ENCODE data around the gene DZIP1L.
"Not testable (repeated sequence)": the region's sequence is repeated elsewhere in the genome, so short reads cannot be mapped to it uniquely, and the experiment has no call there.

Gene DZIP1L

DNA sequence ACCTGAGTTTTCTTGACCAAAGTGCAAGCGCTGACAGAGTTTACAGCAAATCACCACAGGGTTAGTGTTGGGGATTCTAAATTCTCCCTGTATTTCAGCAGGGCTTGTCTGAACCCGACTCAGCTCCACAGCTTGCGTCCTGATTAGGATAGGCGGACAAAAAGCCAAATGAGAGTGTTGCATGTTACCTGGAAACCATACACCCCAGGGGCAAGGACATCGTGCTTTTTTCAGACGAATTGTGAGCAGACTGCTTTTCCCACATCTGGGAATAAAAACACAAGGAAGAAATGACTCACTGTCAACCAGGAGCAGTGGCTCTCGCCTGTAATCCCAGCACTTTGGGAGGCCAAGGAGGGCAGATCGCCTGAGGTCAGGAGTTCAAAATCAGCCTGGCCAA lies 3.0 kb downstream of the DZIP1L start:
- peak; percentile 63 for DNase-seq

DNA sequence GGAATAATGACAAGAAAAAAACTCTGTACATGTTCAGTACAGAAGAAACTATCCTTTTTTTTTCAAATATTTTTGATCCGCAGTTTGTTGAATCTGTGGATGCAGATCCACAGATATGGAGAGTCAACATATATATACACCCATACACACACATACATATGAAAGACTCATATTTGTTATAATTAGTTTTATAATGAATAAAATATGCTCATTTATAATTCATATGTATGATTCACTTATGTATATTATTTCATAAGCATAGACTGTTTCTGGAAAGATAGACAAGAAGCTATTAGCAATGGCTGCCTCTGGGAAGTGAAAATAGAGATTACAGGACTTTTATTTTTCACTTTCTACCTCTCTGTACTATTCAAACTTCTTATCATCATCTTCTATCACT lies 9.8 kb downstream of the DZIP1L start:
- no peak for DNase-seq

DNA sequence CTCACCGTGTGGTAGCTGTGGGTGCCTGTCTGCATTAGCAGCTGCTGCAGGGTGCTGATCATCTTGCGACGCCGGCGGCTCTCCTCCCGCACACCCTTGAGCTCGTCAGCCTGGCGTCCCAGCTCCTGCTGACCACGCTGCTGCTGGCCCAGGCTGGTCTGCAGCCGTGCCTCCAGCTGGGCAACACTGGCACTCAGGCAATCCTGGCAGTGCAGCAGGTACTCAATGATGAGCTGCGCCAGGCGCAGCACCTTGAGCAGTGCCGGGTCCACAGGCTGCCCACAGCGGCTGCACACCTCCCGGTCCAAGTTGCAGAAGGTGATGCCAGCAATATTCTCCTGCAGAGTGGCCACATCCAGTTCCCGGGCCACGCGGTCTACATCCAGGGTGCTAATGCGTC lies 11.9 kb downstream of the DZIP1L start:
- DNase-seq = no peak

DNA sequence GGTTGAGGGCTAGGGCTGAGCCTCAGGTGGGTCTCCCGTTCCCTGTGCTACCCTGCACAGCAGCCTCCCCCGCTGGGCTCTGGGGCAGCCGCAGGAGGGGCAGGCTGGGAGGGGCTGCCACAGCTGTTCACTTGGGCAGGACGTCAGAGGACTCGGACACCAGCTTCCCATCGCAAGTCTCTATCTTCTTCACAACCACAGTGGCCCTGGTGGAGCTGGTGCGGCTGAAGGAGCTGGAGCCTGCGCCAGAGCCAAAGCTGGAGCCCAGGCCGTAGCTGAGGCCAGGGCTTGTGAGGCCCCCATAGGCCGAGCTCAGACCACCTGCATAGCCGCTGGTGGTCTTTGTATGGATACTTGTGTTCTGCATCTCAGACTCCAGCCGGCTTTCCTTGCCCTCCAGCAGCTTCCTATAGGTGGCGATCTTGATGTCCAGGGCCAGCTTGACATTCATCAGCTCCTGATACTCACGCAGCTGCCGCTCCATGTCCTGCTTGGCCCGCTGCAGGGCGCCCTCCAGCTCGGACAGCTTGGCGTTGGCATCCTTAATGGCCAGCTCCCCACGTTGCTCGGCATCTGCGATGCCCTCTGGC lies 14.0 kb downstream of the DZIP1L start:
- DNase-seq = not testable (repeated sequence)

DNA sequence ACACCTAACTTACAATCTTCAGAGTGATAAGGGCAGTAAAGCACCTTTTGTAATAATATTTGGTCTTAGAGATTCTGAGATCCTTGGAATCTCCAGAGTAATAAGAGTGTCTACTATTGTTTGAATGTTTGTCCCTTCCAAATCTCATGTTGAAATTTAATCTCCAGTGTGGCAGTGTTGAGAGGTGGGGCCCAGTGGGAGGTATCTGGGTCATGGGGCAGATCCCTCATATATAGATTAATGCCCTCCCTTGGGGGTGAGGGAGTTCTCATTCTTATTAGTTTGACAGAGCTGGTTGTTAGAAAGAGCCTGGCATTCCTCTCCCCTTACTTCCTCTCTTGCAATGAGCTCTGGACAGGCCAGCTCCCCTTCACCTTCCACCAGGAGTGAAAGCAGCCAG lies 16.0 kb downstream of the DZIP1L start:
- DNase-seq = no peak

DNA sequence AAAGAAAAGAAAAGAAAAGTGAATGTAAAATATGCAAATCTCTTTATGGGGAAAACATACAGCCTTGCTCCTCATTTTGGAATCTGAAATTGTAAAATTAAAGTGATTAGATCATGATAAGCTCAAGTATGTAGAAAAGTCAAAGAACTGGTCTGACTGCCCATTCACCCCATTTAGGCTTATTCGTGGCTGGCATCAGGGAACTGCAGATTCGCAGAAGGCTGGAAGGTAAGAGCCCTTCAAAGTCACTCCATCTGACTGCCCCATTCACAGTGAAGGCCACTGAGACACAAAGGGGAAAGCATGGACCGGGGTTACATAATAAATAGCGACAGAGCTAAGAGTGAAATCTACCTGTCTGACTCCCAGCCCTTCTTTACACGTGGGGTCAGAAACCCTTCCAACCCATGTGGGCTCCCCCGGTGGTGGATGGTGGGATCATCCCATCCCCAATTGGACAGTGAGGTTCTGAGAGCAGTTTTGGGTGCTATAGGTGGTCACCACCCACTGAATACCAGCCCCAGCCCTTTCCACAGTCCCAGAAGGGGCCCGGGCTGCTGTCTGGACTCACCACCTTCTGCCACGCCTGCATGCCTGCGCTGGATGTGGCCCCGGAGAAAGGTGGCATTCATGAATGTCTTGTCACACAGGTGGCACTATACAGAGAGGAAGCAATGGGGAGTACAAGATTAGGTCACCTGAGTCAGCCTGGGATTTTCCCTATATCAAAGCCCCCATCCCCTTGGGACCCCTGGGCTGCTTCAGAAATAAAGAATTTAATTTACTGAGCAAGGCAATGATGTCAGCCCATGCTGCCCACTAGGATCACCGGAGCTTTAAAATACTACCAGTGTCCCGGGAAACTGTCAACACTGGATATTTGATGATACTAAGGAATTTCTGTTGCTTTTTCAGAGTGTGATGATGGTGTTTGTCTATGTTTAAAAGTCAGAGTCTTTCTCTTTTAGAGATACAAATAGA lies 17.9 kb downstream of the DZIP1L start:
- no peak for DNase-seq

DNA sequence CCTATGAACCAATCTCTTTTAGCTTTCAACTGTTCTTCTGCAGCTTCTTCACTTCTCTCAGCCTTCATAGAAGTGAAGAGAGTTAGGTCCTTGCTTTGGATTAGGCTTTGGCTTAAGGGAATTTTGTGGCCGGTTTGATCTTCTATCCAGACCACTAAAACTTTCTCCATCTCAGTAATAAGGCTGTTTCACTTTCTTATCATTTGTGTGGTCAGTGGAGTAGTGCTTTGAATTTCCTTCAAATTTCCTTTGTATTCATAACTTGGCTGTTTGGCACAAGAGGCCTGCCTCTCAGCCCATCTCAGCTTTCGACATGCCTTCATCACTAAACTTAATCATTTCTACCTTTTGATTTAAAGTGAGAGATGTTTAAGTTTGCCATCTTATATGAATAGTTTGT lies 21.7 kb downstream of the DZIP1L start:
- no peak for DNase-seq

DNA sequence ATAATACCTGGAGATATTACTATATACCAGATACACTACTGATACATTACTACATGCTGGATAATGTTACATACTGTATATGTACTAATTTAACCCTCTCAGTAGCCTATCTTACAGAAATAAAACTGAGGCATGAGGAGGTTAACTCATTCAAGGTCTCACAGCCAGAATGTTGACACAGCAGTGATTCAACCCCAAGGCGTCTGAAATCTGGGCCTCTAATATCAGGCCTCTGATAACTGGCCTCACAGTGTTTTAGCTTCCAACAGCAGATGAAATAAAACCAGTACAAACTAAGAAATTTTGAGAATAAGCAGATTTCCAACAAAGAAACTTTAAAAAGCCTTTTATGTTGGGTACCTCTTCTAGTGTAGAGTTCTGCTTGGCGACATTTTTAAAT lies 23.4 kb downstream of the DZIP1L start:
- DNase-seq = no peak

DNA sequence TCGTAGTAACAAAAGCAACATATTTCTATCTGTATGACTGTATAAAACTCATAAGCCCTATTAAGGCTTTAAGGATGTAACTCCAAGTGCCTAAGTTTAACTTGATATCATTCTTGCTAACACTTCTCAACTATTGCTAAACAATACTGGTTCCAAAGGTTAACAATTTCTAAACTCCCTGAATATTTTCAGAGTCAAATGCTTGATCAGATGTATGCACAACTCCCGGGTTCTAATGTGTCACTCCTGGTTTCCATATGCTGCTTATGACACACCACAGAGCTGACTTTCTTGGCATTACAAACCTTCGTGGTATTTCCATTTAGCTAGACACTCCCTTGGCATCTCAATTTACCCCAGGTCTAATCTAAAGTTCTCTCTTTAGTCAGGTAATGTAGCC lies 26.3 kb downstream of the DZIP1L start:
- no peak for DNase-seq

DNA sequence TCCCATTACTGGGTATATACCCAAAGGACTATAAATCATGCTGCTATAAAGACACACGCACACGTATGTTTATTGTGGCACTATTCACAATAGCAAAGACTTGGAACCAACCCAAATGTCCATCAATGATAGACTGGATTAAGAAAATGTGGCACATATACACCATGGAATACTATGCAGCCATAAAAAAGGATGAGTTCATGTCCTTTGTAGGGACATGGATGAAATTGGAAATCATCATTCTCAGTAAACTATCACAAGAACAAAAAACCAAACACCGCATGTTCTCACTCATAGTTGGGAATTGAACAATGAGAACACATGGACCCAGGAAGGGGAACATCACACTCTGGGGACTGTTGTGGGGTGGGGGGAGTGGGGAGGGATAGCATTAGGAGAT lies 29.7 kb downstream of the DZIP1L start:
- not testable (repeated sequence) for DNase-seq

DNA sequence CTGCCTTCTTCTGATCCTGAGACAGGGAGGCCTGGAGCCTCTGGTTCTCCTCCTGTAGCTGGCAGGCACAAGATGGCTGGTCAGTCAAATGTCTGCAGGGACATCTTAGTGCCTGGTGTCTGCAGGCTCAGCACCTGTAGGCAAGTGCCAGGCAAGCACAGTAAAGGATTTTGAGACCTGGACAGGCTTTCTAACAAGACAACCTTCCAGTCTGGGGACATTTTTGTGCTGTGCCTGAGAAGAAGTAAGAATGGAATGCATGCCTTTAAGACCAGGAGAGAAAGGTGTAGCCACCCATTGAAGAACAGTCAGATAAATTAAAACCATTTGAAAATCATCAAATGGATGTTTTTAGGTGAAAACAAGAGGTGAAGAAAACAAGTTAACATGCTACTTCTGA lies 31.2 kb downstream of the DZIP1L start:
- no peak for DNase-seq

DNA sequence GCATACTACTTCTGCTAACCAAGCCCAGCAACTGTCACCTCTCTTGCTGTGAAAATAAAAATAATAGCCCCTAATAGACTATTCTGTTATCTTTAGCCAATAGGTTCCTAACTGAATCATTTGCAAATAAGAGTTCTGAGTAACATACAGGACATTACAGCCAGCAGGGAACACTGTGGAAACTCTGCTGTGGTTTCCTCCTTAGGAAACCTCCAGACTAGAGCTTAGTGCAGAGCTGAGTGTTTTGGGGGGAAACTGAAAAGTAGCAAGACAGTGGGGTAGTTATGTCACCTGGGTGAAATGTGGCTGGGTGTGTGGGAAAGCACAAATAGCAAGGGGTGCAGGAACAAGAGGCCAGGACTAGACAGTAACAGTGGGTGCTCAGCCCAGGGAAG lies 32.4 kb downstream of the DZIP1L start:
- DNase-seq = no peak

DNA sequence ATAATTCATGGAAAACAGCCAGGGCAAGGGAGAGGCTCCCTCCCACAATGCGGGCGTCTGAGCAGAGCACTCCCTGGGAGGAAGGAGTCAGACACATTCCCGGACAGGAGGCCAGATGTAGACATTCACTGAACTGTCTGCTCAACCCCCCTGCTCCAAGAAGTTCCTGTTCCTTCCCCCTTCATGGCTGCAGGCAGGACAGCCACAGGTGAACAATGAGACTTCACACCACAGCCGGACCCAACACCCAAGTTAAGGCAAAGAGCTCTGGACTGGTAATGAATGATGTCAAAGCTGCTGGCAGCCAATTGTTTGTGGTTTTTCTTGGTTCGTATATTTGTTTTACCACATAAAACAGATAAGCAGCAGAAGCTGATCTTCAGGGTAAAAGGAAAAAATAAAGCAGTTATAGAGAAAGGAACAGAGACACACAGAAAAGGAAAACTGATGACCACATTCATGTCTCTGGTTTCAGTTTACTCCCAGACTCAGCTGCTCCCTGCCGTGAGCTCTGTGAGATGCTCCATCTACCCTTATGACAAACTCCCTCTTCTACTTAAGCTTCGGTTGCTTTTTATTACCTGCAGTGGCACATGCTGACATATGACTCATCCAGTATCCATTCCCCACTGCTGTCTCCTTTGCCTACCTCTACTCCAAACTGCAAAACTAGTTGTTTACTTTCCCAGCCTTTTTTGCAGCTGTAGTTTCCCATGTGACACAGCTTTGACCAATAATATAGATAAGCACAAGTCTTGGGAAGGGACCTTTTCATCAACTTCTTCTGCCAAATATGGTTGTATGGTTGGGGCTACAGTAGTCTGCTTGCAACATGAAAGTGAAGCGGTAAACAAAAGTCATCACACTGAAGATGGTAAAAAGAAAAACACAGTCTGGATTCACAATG lies 33.1 kb downstream of the DZIP1L start:
- peak; percentile 91 for DNase-seq

DNA sequence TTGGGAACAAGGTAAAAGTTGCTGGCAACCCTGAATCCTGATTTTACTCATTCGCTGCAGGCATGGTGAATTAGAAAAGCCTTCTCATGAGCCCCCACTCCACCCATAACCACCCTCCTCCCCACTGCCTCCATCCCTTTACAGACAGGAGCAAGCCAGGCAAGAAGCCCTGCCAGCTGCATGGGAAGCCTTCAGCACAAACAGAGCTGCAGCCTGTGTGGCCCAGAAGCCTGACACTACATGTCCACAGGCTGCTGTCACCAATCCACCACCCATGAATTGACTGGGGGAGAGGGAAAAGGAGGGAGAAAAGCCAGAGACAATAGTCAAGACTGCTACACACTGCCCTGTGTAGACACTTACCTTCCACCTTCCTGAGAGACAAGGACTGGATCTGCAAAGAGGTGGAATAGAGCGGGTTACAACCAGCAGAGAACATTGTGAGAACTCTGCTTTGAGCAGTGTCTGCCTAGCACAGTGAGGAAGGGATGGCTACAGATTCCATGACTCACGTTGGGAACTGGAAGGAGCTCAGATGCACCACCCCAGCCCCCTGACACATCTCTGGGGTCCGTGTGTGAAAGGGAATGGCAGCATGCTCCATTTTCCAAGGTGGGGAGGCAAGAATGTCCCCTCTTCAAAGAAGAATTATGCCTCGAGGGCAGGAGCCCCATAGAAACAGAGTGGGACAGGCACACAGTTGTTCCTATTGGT lies 33.9 kb downstream of the DZIP1L start:
- no peak for DNase-seq

DNA sequence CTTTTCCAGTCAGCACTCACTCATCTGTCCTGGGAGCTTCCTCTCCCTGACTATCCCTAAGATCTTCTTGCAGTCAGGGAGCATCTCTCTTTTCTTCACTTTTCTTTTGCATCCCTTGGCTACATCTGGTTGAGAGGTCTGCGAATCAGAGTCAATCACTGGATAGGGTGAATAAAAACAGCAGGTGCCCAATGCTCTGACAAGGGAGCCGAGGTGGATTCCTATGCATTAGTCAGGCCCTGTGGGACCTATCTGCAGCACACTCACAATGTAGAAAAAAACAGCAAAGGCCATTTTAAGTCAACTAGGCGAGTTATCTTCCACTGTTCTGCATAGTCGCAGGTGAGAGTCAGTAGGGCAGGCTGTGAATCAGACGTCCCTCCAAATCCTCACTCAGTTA lies 35.5 kb downstream of the DZIP1L start:
- DNase-seq = peak; percentile 49

DNA sequence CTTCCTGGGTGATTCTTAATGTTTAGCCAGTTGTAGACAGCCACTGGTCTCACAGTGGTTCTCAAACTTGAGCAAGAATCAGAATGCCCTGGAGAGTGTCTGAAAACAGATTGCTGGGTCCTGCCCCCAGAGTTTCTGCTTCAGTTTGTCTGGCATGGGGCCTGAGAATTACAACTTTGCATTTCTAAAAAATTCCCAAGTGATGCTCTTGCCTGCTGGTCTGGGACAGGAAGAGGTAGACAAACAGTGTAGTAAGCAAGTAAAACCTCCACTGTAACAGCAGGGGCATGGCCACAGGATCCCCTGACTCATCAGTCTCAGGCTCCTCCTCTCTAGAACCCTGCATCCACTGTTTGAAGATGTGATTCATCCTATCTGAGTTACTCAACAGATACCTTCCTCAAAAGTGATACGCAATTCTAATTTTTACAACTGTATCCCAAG lies 36.5 kb downstream of the DZIP1L start:
- DNase-seq = peak; percentile 81

DNA sequence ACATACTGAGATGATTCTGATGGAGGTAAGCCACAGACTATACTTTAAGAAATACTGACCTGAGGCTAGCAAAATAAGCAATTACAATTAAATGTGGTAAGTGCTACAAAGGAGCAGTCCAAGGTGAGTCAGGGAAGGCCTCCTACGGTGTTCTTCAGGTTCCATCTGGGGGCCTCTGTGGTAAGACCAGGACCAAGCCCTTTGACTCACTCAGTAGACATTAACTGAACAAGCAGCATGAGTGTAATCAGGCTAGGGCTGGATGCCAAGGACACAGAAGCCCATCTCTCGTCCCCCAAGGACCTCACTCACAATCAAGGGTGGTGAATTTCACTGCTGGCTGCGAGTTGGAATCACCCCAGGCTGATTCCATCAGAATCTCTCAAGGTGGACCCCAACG lies 37.3 kb downstream of the DZIP1L start:
- DNase-seq = no peak

DNA sequence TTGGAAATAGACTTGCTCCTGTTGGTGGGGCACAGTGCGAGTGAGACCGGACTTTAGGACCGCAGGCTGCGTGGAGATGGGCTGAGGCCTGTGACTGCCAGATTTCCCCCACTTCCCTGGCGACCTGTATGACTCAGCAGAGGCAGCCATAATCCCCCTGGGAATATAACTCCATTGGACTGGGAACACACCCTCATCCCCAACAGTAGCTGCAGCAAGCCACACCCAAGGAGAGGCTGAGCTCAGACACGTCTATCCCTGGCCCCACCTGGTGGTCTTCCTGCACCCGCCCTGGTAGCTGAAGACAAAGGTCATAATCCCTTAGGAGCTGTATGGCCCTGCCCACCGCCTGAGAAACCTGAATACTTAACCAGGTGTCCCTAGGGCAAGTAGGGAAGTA lies 42.6 kb downstream of the DZIP1L start:
- peak; percentile 57 for DNase-seq

DNA sequence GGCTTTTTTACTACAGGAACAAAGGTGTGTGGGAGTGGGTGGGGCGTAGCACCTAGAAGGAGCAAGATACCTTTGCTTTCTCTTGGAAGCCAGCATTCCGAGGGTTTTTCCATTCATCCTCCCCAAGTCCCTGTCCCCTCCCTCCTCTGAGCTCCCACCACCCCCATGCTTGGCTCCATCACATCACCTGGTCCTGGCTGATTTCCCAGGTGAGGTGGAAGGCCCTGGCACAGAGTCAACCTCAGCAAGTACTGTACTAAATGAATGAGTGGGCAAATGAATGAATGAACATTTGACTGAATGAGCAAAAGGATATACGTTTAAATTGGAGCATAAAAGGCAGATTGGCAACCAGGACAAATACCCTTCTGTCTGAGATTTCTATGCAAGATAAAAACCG lies 45.4 kb downstream of the DZIP1L start:
- no peak for DNase-seq

DNA sequence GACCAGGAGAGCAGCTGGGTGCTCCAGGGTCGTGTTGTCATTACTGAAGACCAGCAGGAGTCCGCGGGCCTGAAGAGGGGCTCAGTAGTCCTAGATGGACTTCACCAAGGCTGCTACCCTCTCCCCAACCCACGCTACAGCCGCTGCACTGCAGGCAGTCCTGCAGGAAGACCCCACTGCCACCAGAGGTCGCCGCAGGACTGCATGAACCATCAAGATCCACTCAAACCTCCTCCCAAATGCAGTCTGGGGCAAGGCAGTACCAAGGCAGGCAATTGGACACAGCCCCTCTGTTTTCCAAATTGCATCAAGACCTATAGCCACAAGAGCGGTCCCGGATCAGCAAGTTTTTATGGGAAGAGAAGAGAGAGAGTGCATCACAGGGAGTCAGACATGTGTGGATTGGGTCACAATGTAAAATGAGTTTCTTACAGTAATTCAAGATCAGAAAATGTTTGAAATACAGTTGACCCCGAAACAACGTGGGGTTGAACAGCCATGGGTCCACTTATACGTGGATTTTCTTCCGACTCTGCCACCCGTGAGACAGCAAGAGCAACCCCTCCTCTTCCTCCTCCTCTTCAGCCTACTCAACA lies 46.7 kb downstream of the DZIP1L start:
- peak; percentile 91 for DNase-seq

DNA sequence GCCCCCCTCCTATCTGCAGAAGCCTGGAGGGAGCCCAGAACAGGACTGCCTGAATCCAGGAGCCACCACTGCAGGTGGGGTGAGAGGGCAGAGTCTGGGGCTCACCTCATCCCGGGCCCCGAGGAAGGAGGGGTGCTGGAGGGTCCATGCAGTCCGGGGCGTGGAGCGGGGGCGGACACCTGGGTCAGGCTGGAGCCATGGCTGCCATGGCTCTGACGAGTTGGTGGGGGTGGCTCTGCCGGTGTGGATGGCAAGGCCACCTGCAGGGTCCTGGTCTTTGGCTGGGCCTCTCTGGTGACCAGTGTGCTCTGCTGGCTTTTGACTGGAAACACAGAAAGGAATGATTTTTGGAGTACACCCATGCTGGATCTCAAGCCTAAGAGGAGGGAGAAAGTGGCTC lies 47.4 kb downstream of the DZIP1L start:
- DNase-seq = peak; percentile 22

DNA sequence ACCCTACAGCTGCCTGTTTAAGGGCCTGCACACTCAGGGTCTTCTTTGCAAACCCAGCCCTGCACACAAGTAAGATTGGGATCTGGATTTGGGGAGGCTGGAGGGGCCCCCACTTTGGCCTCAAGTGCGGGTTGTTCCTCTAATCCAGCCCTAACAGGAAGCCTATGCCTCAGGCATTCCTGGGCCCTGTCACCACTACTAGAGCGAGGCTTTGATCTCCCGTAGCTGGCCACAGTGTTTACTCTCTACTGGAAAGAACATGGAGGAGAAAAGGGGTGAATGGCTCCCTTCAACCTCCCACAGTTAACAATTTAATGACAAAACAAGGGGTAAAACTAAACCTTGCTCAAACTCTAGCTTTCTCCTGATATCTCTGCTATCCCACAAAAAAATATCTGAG lies 48.4 kb downstream of the DZIP1L start:
- peak; percentile 34 for DNase-seq

All from islet precursor cell (in vitro differentiated cells).